ENCODE data around the gene IGF2BP2. TPM values are rescaled to one million over a fixed set of nuclear protein-coding genes. Genes with fewer than 3 reads are reported as not detected.

The IGF2BP2 gene
- total RNA-seq, 2 donors from 2014 or later = 2.6 to 2.7 TPM

- Histone ChIP-seq H3K9me3 (no peaks in the 10 kb centered on the region), H3K36me3 (no peaks in the 10 kb centered on the region), H3K4me1 (ENCODE audit: control insufficient read depth in 1 of 2, low read depth in 2 of 2) (no peaks in the 10 kb centered on the region), H3K27me3 (replicated peaks; ENCODE audit: insufficient read depth) (no peaks in the 10 kb centered on the region), H3K27ac (no peak overlapping the region), H3K4me3 (no peak overlapping the region)
- no peak for ATAC-seq (ENCODE audit: insufficient number of reproducible peaks, low FRiP score, low read depth)
- DNase-seq (ENCODE audit: low spot score) = no peak
- TF ChIP-seq CTCF (IDR thresholded peaks at IDR 0.05) = no peak
Measured at GRCh38 chr3:185784317-185784716, 40.5 kb downstream of the IGF2BP2 start.

DNA sequence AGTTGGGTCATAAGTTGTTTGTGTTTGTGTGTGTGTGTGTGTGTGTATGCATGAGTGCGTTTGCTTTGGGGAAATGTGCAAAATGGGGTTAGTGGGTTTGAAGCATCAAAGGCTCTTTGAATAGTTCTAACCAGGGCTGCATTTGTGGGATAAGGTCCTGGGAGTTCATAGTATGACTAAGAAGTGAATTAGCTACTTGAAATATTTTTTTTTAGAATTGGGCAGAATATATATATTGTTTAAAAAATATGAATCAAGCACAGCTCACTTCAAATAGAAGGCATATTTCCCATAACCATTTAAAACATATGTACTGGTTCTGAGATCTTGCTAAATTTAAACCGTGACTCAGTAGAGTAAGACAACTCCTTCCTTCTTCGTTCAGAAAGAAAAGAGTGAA, 43.1 kb downstream of the IGF2BP2 start:
- H3K27me3 ChIP-seq (replicated peaks; ENCODE audit: insufficient read depth) = no peaks in the 10 kb centered on the region
- H3K4me3 ChIP-seq = no peak overlapping the region
- no peak for ATAC-seq (ENCODE audit: insufficient number of reproducible peaks, low FRiP score, low read depth)
- TF ChIP-seq CTCF (IDR thresholded peaks at IDR 0.05) = no peak
- H3K9me3 ChIP-seq = no peaks in the 10 kb centered on the region
- H3K36me3 ChIP-seq = no peaks in the 10 kb centered on the region
- H3K27ac ChIP-seq = no peak overlapping the region
- H3K4me1 ChIP-seq (ENCODE audit: control insufficient read depth in 1 of 2, low read depth in 2 of 2) = no peaks in the 10 kb centered on the region
- no peak for DNase-seq (ENCODE audit: low spot score)

DNA sequence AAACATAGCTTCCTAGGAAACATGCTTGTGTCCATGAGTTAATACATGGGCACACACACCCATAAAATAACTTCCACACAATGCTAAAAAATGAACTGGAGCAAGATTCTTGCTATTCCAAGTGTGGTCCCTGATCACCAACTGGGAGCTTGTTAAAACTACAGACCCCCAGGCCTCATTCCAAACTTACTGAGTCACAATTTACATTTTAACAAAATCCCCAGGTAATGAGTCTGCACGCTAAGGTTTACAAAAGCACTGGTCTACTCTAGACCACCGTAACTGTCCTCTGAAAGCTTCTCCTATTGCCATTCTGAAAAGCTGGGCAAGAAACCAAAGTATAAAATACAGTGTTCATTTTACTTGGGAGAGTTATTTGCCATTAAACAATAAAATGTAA, 45.4 kb downstream of the IGF2BP2 start:
- DNase-seq (ENCODE audit: low spot score) (no peak), ATAC-seq (ENCODE audit: insufficient number of reproducible peaks, low FRiP score, low read depth) (no peak)
- Histone ChIP-seq H3K36me3 (no peaks in the 10 kb centered on the region), H3K27ac (no peak overlapping the region), H3K9me3 (no peaks in the 10 kb centered on the region), H3K4me1 (ENCODE audit: control insufficient read depth in 1 of 2, low read depth in 2 of 2) (no peaks in the 10 kb centered on the region), H3K4me3 (no peak overlapping the region), H3K27me3 (replicated peaks; ENCODE audit: insufficient read depth) (no peaks in the 10 kb centered on the region)
- no peak for TF ChIP-seq CTCF (IDR thresholded peaks at IDR 0.05)

DNA sequence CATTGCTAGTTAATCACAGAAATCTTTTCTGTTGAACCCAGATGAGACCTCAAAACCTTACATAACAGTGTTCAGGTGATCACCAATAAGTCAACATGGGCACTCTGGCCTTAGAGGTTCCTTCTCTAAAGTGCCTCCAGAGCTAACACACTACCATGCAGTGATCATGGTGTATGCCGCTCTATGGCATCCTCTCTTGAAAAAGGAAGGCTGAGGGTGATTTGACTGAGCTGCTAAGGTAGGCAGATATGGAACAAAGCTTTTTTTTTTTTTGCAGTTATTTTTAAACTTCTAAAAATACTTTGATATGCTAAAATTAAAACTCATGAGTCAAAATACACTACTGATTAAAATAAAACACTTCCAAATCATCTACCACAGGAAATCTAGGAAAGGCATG, 46.0 kb downstream of the IGF2BP2 start:
- Histone ChIP-seq H3K36me3 (no peaks in the 10 kb centered on the region), H3K4me3 (no peak overlapping the region), H3K9me3 (no peaks in the 10 kb centered on the region), H3K27me3 (replicated peaks; ENCODE audit: insufficient read depth) (no peaks in the 10 kb centered on the region), H3K4me1 (ENCODE audit: control insufficient read depth in 1 of 2, low read depth in 2 of 2) (no peaks in the 10 kb centered on the region), H3K27ac (no peak overlapping the region)
- no peak for TF ChIP-seq CTCF (IDR thresholded peaks at IDR 0.05)
- ATAC-seq (ENCODE audit: insufficient number of reproducible peaks, low FRiP score, low read depth) = no peak
- no peak for DNase-seq (ENCODE audit: low spot score)

DNA sequence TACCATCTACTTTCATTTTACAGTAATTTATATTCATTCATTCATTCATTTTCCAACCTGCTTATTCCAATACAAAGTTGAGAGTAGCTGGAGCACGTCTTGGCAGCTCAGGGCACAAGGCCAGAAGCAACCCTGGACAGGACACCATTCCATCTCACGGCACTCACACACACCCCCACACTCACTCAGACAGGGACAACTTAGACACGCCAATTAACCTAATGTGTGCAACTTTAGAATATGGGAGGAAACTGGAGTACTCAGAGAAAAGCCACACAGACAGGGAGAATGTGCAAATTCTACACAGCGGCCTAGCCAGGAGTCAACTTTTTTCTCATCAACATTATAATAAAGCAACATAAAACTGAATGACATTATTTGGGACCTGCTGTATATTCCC, 46.7 kb downstream of the IGF2BP2 start:
- no peak overlapping the region for H3K27ac ChIP-seq
- DNase-seq (ENCODE audit: low spot score) = no peak
- ATAC-seq (ENCODE audit: insufficient number of reproducible peaks, low FRiP score, low read depth) = no peak
- H3K4me1 ChIP-seq (ENCODE audit: control insufficient read depth in 1 of 2, low read depth in 2 of 2) = no peaks in the 10 kb centered on the region
- H3K4me3 ChIP-seq = no peak overlapping the region
- TF ChIP-seq CTCF (IDR thresholded peaks at IDR 0.05) = no peak
- no peaks in the 10 kb centered on the region for H3K9me3 ChIP-seq
- H3K27me3 ChIP-seq (replicated peaks; ENCODE audit: insufficient read depth) = no peaks in the 10 kb centered on the region
- no peaks in the 10 kb centered on the region for H3K36me3 ChIP-seq

Data from thoracic aorta (tissue), 2 donors.